Right cardiac atrium (tissue), 5 donors: ENCODE measurements around the gene HDAC3. TPM values are rescaled to one million over a fixed set of nuclear protein-coding genes. Genes with fewer than 3 reads are reported as not detected.
A peak's percentile ranks its signal among the peaks of the same experiment; 100 is the strongest.

Experiments
- ATAC-seq, 2 donors: fragments of 200-7000 bp; cut with Tn5 transposase; one replicate each; pipeline versions ENCODE4 v1.8.0 to v1.9.1; 2020; ENCODE audit warnings: moderate library complexity in 2 of 2, mild to moderate bottlenecking in 1 of 2
- DNase-seq, 3 donors: peaks; one replicate each; pipeline ENCODE4 v3.0.0-alpha.2; 2020
- H3K27ac ChIP-seq: one replicate; pipeline ENCODE4 v1.5.1; 2013; ENCODE audit warnings: mild to moderate bottlenecking, low read length, control low read depth, moderate library complexity
- H3K27me3 ChIP-seq: one replicate; pipeline ENCODE4 v1.6.1; 2013; ENCODE audit not compliant: control insufficient read depth, insufficient read depth
- H3K4me1 ChIP-seq: one replicate; pipeline ENCODE4 v1.6.1; 2013; ENCODE audit warnings: low read length; ENCODE audit not compliant: control insufficient read depth, insufficient read depth
- H3K4me3 ChIP-seq: one replicate; pipeline ENCODE4 v1.5.1; 2013; ENCODE audit warnings: low read length, control low read depth
- H3K9me3 ChIP-seq: one replicate; pipeline ENCODE4 v1.6.1; 2013; ENCODE audit warnings: low read length; ENCODE audit not compliant: control insufficient read depth
- WGBS: extraction: QIAGEN DNeasy Blood & Tissue Kit; methylation state at CpG from one replicate; pipeline ENCODE4 v1.1.7; 2013; 5-methylcytosine and 5-hydroxymethylcytosine counted together
- intact Hi-C, 4 donors: fragments of 100-400 bp; cut with DNase I; formaldehyde crosslinking; loops; one replicate each; pipeline versions ENCODE4 v1.11.0 to v1.14.0; 2022 to 2023
- polyA plus RNA-seq: library from polyadenylated mRNA; stranded (reverse); fragments of 200-250 nt; gene quantifications from one replicate; pipeline ENCODE4 v1.2.3, GENCODE V29; 2013
- total RNA-seq, 4 donors: library from RNA; stranded (reverse); fragmentation: NEBNext Ultra II Directional; extraction: Animal tissue kit (Norgen Biotek cat#: 25700); gene quantifications; one replicate each; pipeline ENCODE4 v1.2.1, GENCODE V29; 2021
- donor health status: healthy with polysubstance abuse.
- donor health status: DM: no; HTN: yes; CAD: no.
- donor health status: DM: no; HTN: no; CAD: no.
- donor health status: DM: no; HTN: yes; CAD: no; lungs with severe emphysema.
- donor health status: DM: yes; HTN: yes; CAD: no.

The HDAC3 gene
- total and polyA plus RNA-seq, 5 donors = 25.4 to 35.0 (median 28.8) TPM

GRCh38 chr5:141598391-141599345 is 38.0 kb downstream of the HDAC3 start:
- peak; percentile 54 to 59 for ATAC-seq
- intact Hi-C loops = no loop called here
- H3K4me1 ChIP-seq = no peaks in the 10 kb centered on the region
- no peak for DNase-seq
- H3K4me3 ChIP-seq = no peak overlapping the region
- no peaks in the 10 kb centered on the region for H3K27me3 ChIP-seq
- H3K27ac ChIP-seq = no peak overlapping the region
- no peaks in the 10 kb centered on the region for H3K9me3 ChIP-seq
- 71% methylated on average over 3 of the region's 3 CpGs for WGBS

- Histone ChIP-seq H3K4me1 (no peaks in the 10 kb centered on the region), H3K27me3 (no peaks in the 10 kb centered on the region), H3K27ac (peak overlapping the region; percentile 17), H3K9me3 (no peaks in the 10 kb centered on the region), H3K4me3 (no peak overlapping the region)
- intact Hi-C loops = no loop called here
- WGBS = 97% methylated on average over 2 of the region's 2 CpGs
- no peak for DNase-seq
- no peak for ATAC-seq
These were observed 38.8 kb downstream of the HDAC3 start for GRCh38 chr5:141597814-141598213.

- ATAC-seq = no peak
- peak overlapping the region; percentile 17 for H3K27ac ChIP-seq
- WGBS = 60% methylated on average over 2 of the region's 2 CpGs
These were observed 39.3 kb downstream of the HDAC3 start for GRCh38 chr5:141597394-141597793.

GRCh38 chr5:141596867-141597266 is 39.8 kb downstream of the HDAC3 start:
- Histone ChIP-seq H3K27ac (no peak overlapping the region), H3K4me1 (no peaks in the 10 kb centered on the region), H3K4me3 (no peak overlapping the region), H3K27me3 (no peaks in the 10 kb centered on the region), H3K9me3 (no peaks in the 10 kb centered on the region)
- no peak for DNase-seq
- ATAC-seq = no peak
- WGBS = 100% methylated on average over 1 of the region's 1 CpG
- intact Hi-C loops = no loop called here

More at GRCh38 chr5:141597394-141597793, 39.3 kb downstream of the HDAC3 start:
- Histone ChIP-seq H3K4me1 (no peaks in the 10 kb centered on the region), H3K4me3 (no peak overlapping the region), H3K9me3 (no peaks in the 10 kb centered on the region), H3K27me3 (no peaks in the 10 kb centered on the region)
- intact Hi-C loops = no loop called here
- no peak for DNase-seq

- Histone ChIP-seq H3K4me1 (no peaks in the 10 kb centered on the region), H3K27ac (no peak overlapping the region), H3K4me3 (no peak overlapping the region), H3K27me3 (no peaks in the 10 kb centered on the region), H3K9me3 (no peaks in the 10 kb centered on the region)
- WGBS = 74% methylated on average over 2 of the region's 2 CpGs
- intact Hi-C loops = no loop called here
- ATAC-seq (peak in 1 of 2 donors; percentile 24), DNase-seq (no peak)
These were observed 46.5 kb downstream of the HDAC3 start for GRCh38 chr5:141590127-141590526.

GRCh38 chr5:141586246-141586645 is 50.4 kb downstream of the HDAC3 start:
- ATAC-seq (no peak), DNase-seq (no peak)
- WGBS = 86% methylated on average over 1 of the region's 1 CpG

GRCh38 chr5:141585594-141585993 is 51.1 kb downstream of the HDAC3 start:
- Histone ChIP-seq H3K9me3 (no peaks in the 10 kb centered on the region), H3K4me3 (no peak overlapping the region), H3K27ac (no peak overlapping the region), H3K27me3 (no peaks in the 10 kb centered on the region), H3K4me1 (no peaks in the 10 kb centered on the region)
- 93% methylated on average over 6 of the region's 6 CpGs for WGBS
- intact Hi-C loops = loop anchor here in 1 of 4 donors (5.0 kb wide), 1 partner anchor 42 kb away; no protein-coding TSS in a partner anchor
- ATAC-seq = no peak
- DNase-seq = no peak

More at GRCh38 chr5:141586246-141586645, 50.4 kb downstream of the HDAC3 start:
- no peak overlapping the region for H3K27ac ChIP-seq
- no peaks in the 10 kb centered on the region for H3K27me3 ChIP-seq
- H3K4me1 ChIP-seq = no peaks in the 10 kb centered on the region
- intact Hi-C loops = loop anchor here in 1 of 4 donors (5.0 kb wide), 1 partner anchor 41 kb away; no protein-coding TSS in a partner anchor
- H3K9me3 ChIP-seq = no peaks in the 10 kb centered on the region
- H3K4me3 ChIP-seq = no peak overlapping the region

- Histone ChIP-seq H3K27ac (no peak overlapping the region), H3K4me3 (no peak overlapping the region), H3K27me3 (no peaks in the 10 kb centered on the region), H3K4me1 (no peaks in the 10 kb centered on the region), H3K9me3 (no peaks in the 10 kb centered on the region)
- intact Hi-C loops = no loop called here
- 91% methylated on average over 2 of the region's 2 CpGs for WGBS
- ATAC-seq = no peak
- DNase-seq = no peak
These were observed 62.5 kb downstream of the HDAC3 start for GRCh38 chr5:141574122-141574510.

GRCh38 chr5:141573489-141574121 is 63.0 kb downstream of the HDAC3 start:
- intact Hi-C loops = no loop called here

More at GRCh38 chr5:141573489-141574121, 63.0 kb downstream of the HDAC3 start:
- WGBS = 61% methylated on average over 4 of the region's 4 CpGs
- Histone ChIP-seq H3K27ac (no peak overlapping the region), H3K9me3 (no peaks in the 10 kb centered on the region), H3K4me1 (no peaks in the 10 kb centered on the region), H3K27me3 (no peaks in the 10 kb centered on the region), H3K4me3 (no peak overlapping the region)
- ATAC-seq = peak in 1 of 2 donors; percentile 19
- DNase-seq = no peak
